ENCODE measurements around the gene ACTG1. TPM values are rescaled to one million over a fixed set of nuclear protein-coding genes. Genes with fewer than 3 reads are reported as not detected.

Gene ACTG1
- total and polyA plus RNA-seq, 2 of the 13 experiments (the other 11 are each of a cell fraction or from before 2014, with no cell fraction given): 973 to 1,138 TPM

- TF ChIP-seq, protein P1, sequence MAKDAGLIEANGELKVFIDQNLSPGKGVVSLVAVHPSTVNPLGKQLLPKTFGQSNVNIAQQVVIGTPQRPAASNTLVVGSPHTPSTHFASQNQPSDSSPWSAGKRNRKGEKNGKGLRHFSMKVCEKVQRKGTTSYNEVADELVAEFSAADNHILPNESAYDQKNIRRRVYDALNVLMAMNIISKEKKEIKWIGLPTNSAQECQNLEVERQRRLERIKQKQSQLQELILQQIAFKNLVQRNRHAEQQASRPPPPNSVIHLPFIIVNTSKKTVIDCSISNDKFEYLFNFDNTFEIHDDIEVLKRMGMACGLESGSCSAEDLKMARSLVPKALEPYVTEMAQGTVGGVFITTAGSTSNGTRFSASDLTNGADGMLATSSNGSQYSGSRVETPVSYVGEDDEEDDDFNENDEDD (CRISPR knock-in tag; IDR thresholded peaks at IDR 0.05; ENCODE audit: borderline replicate concordance): no peak
- peak; percentile 66 for TF ChIP-seq NFYB (CRISPR knock-in tag; IDR thresholded peaks at IDR 0.05)
- peak; percentile 61 for TF ChIP-seq CEBPB (IDR thresholded peaks at IDR 0.05; ENCODE audit: borderline replicate concordance, low read depth, low read length)
- TF ChIP-seq ZNF143 (CRISPR knock-in tag; IDR thresholded peaks at IDR 0.05): no peak
- no peak for TF ChIP-seq TFE3 (CRISPR knock-in tag; IDR thresholded peaks at IDR 0.05)
- TF ChIP-seq MAFF (IDR thresholded peaks at IDR 0.05; ENCODE audit: low read depth, low read length): peak; percentile 37; the same call in 1 of the 2 replicates
- no peak for TF ChIP-seq DDIT3 (CRISPR knock-in tag; IDR thresholded peaks at IDR 0.05)
- peak; percentile 54; the same call in 1 of the 2 replicates for TF ChIP-seq ZNF768 (CRISPR knock-in tag; IDR thresholded peaks at IDR 0.05)
- TF ChIP-seq ZKSCAN5 (CRISPR knock-in tag; IDR thresholded peaks at IDR 0.05): no peak
- peak; percentile 65 to 68 for TF ChIP-seq MAFK (conservative IDR thresholded peaks at IDR 0.05 in 1 of 2, IDR thresholded peaks at IDR 0.05 in 1 of 2; ENCODE audit: low read length in 2 of 2)
- TF ChIP-seq NFYC (CRISPR knock-in tag; IDR thresholded peaks at IDR 0.05): peak; percentile 64; the same call in 1 of the 2 replicates
- 0 out of 2 replicates have a peak, but pooled peaks have one; percentile 31 for TF ChIP-seq BORCS8-MEF2B (CRISPR knock-in tag; IDR thresholded peaks at IDR 0.05)
- no peaks in the 10 kb centered on the region for H4K20me1 ChIP-seq (ENCODE audit: insufficient read depth, low read length)
- H3K27ac ChIP-seq (ENCODE audit: extremely low read length, insufficient read depth, low read length): no peak overlapping the region
- no peak overlapping the region for H3K4me2 ChIP-seq (ENCODE audit: low read depth, low read length)
- H3K4me1 ChIP-seq (ENCODE audit: insufficient read depth, low read length): peaks cover 61% of the 10 kb centered on the region
- in situ Hi-C loops (cut with HindIII; ENCODE audit: extremely low pct_ligation_motif_present, low pct_unique_long_range_greater_than_20kb) (no loop called here), intact Hi-C loops (cut with micrococcal nuclease; ENCODE audit: unreplicated experiment) (no loop called here)
- no peak overlapping the region for H3K4me3 ChIP-seq (replicated peaks in 1 of 3; ENCODE audit: insufficient read depth in 1 of 3, low read depth in 2 of 3, low read length in 3 of 3)
- H2AFZ ChIP-seq (ENCODE audit: low read length): no peak overlapping the region
- BruUV-seq (replicated peaks): no TSS peak
- peaks cover 1 to 29% of the 10 kb centered on the region in 2 experiments for H3K27me3 ChIP-seq (ENCODE audit: control insufficient read depth in 1 of 2, insufficient read depth in 2 of 2, low read length in 2 of 2)
- no peak overlapping the region for H3K9ac ChIP-seq (ENCODE audit: insufficient read depth, low read depth, low read length)
- ATAC-seq (no peak), DNase-seq (ENCODE audit: low spot score) (no peak), FAIRE-seq (no peak)
- WGBS (ENCODE audit: low lambda C conversion rate): 61% methylated on average over 13 of the region's 16 CpGs
- ChIA-PET CTCF (ENCODE audit: low intra/inter-chr PET ratio, low total read pairs) (no interaction called here), POLR2A (interaction anchor here (1.1 to 2.0 kb wide), 4 partner anchors 19 to 59 kb away, joined by 3 to 9 read pairs (median 4); partner anchors contain the start of genes ACTG1 and FAAP100)
- no peaks in the 10 kb centered on the region for H3K9me3 ChIP-seq (ENCODE audit: low read length)
- H3K36me3 ChIP-seq (replicated peaks in 1 of 2; ENCODE audit: control insufficient read depth in 1 of 2, insufficient read depth in 2 of 2, low read length in 2 of 2): no peaks in the 10 kb centered on the region
- no peaks in the 10 kb centered on the region for H3K79me2 ChIP-seq (ENCODE audit: insufficient read depth, low read length)
Observed at GRCh38 chr17:81493198-81494038, 19.2 kb downstream of the ACTG1 start.
